Measurements from ENCODE around the gene BLOC1S6. TPM values are rescaled to one million over a fixed set of nuclear protein-coding genes. Genes with fewer than 3 reads are reported as not detected.

Gene BLOC1S6
- total RNA-seq, 1 donor from 2014 or later, result 40.9 TPM

DNA sequence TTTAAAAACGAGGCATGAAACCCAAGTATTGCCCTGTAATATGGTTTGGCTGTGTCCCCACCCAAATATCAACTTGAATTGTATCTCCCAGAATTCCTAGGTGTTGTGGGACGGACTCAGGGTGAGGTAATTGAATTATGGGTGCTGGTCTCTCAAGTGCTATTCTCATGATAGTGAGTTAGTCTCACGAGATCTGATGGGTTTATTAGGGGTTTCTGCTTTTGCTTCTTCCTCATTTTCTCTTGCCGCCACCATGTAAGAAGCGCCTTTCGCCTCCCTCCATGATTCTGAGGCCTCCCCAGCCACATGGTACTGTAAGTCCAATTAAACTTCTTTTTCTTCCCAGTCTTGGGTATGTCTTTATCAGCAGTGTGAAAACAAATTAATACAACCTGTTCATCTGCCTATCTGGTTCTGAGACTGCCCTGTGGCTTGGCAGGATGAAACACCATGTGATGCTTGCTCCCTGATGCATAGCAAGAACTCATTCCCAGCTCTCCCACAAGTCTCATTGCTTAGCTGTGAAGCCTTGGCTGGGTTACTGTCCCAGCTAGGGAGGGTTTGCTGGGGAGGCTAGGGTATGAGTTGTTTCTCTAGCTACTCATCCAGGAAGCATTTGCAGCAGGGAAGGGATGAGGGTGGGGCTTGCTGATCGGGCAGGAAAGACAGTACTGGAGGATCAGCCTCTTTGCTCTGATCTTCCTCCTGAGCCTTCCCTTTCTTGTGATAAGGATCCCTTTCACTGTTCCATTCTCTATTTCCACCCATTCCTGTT lies 43.9 kb downstream of the BLOC1S6 start:
- DNase-seq (no peak), ATAC-seq (no peak)
- H3K36me3 ChIP-seq, result no peaks in the 10 kb centered on the region
- H3K27ac ChIP-seq, result peak overlapping the region; percentile 60
- intact Hi-C loops (cut with DNase I), result no loop called here
- no peaks in the 10 kb centered on the region for H3K27me3 ChIP-seq
- peaks cover 6% of the 10 kb centered on the region for H3K4me1 ChIP-seq
- peak overlapping the region; percentile 28 for H3K4me3 ChIP-seq
- no peaks in the 10 kb centered on the region for H3K9me3 ChIP-seq
- TF ChIP-seq, protein P1, sequence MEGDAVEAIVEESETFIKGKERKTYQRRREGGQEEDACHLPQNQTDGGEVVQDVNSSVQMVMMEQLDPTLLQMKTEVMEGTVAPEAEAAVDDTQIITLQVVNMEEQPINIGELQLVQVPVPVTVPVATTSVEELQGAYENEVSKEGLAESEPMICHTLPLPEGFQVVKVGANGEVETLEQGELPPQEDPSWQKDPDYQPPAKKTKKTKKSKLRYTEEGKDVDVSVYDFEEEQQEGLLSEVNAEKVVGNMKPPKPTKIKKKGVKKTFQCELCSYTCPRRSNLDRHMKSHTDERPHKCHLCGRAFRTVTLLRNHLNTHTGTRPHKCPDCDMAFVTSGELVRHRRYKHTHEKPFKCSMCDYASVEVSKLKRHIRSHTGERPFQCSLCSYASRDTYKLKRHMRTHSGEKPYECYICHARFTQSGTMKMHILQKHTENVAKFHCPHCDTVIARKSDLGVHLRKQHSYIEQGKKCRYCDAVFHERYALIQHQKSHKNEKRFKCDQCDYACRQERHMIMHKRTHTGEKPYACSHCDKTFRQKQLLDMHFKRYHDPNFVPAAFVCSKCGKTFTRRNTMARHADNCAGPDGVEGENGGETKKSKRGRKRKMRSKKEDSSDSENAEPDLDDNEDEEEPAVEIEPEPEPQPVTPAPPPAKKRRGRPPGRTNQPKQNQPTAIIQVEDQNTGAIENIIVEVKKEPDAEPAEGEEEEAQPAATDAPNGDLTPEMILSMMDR (IDR thresholded peaks at IDR 0.05), result no peak

DNA sequence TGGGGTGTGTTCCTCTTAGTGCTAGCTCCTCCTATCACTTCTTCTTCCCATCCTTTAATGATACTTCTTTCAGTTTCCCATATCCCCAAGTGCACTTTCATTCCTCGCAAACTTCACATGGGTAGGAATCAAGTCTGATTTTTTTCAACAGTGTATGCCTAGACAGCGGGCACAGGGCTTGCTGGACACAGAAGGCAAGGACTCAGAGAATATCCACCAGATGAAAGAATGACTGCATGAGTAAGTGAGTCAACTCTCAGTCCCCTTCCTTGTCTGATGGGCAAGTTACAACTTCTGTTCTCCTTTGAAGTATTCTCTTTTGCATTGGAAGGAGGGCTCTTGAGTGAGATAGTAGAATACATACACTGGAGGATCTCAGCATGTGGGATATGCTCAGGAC lies 44.6 kb downstream of the BLOC1S6 start:
- H3K27ac ChIP-seq, result peak overlapping the region; percentile 60
- H3K4me3 ChIP-seq, result peak overlapping the region; percentile 28
- no peaks in the 10 kb centered on the region for H3K27me3 ChIP-seq
- peaks cover 12% of the 10 kb centered on the region for H3K4me1 ChIP-seq
- intact Hi-C loops (cut with DNase I), result no loop called here
- no peak for ATAC-seq
- TF ChIP-seq, protein P1 (IDR thresholded peaks at IDR 0.05), result no peak
- no peaks in the 10 kb centered on the region for H3K9me3 ChIP-seq
- no peaks in the 10 kb centered on the region for H3K36me3 ChIP-seq
- DNase-seq, result no peak

DNA sequence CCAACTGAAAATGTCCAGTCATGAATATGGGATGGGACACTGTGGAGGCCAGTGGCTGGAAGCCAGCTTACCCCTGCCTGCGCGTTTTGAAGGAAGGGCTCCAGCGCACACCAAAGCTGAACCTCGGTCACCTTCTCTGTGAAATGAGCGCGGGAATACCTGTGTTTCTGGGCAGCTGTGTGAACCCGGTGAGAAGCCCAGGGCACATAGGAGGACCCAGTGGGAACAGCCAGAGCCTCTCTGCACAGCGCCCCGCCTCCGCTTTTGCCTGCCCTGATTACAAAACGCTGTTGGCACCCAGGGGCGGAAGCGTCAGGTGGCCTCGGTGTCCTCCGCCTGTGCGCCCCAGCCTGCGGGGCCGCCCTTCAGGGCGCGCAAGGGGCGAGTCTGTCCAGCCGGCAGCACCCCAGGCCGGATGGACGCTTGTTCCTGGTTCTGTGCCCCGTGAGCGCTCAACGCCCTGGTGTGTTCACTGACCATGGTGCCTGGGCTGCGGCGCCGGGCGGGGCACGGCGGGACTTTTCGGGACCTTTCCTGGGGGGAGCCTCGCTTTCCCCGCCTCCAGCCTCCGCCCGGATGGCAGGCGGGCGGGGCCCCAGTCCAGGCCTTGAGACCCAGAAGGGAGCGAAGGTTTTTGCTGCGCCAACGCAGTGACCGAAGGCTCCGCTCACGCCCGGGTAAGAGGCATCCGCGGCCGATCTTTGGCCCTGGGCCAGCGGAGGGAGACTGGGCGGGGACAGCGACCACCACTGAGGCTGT lies 47.4 kb downstream of the BLOC1S6 start, which contains the start of gene SQOR:
TSS of gene SQOR (plus strand) at position 598 of the 759 bp plus-strand sequence. CDS start 23,895 bp downstream, outside the sequence.
- Histone ChIP-seq H3K27ac (peak within 1 kb of the TSS; percentile 97), H3K4me3 (peak within 1 kb of the TSS; percentile 87), H3K4me1 (peaks cover 36% of the 10 kb centered on the region), H3K36me3 (no peaks in the 10 kb centered on the region), H3K27me3 (no peaks in the 10 kb centered on the region), H3K9me3 (no peaks in the 10 kb centered on the region)
- DNase-seq (peak; percentile 96), ATAC-seq (peak; percentile 93)
- intact Hi-C loops (cut with DNase I), result no loop called here
- TF ChIP-seq, protein P1 (IDR thresholded peaks at IDR 0.05), result no peak

DNA sequence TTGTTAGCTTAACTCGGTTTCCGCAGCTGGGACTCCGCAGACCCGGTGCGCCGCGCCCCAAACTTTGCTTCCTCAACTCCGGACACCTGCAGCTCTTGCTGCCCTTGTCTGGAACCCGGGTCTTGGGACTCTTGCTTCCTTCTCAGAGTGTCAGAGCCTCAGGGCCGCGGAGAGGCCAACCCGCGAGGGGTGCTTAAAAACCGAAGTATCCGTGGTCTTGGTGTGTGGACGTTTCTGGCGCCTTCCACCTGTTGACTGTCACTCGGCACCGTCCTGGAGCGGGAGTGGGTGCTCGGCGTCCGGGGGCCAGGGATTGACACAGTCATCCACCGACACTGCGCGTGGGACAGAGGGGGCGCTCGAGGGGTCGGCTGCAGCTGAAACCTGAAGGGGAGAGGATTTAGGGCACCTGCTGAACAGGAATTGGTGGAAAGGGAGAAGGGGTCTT lies 48.0 kb downstream of the BLOC1S6 start:
- Histone ChIP-seq H3K27me3 (no peaks in the 10 kb centered on the region), H3K9me3 (no peaks in the 10 kb centered on the region), H3K4me1 (peaks cover 41% of the 10 kb centered on the region), H3K4me3 (peak overlapping the region; percentile 87), H3K27ac (peak overlapping the region; percentile 97), H3K36me3 (no peaks in the 10 kb centered on the region)
- DNase-seq, result peak; percentile 91
- intact Hi-C loops (cut with DNase I), result no loop called here
- ATAC-seq, result peak; percentile 63
- TF ChIP-seq, protein P1 (IDR thresholded peaks at IDR 0.05), result peak; percentile 65

DNA sequence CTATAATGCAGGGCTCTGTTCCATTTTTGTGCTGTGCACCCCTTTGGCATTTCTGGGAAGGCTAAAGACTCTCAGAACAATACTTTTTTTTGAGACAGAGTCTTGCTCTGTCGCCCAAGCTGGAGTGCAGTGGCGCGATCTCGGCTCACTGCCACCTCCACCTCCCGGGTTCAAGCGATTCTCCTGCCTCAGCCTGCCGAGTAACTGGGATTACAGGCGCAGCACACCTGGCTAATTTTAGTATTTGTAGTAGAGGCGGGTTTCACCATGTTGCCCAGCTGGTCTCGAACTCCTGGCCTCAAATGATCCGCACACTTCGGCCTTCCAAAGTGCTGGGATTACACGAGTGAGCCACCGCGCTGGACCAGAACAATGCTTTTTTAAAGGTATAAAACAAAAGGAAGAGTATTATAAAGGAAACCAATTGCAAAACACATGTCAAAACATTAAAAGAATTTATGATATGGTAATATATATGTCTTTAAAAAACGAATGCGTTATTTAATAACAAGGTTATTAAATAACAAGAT lies 48.6 kb downstream of the BLOC1S6 start:
- DNase-seq (no peak), ATAC-seq (no peak)
- Histone ChIP-seq H3K9me3 (no peaks in the 10 kb centered on the region), H3K36me3 (no peaks in the 10 kb centered on the region), H3K4me3 (peak overlapping the region; percentile 87), H3K27me3 (no peaks in the 10 kb centered on the region), H3K4me1 (peaks cover 47% of the 10 kb centered on the region), H3K27ac (peak overlapping the region; percentile 97)
- TF ChIP-seq, protein P1 (IDR thresholded peaks at IDR 0.05), result no peak
- intact Hi-C loops (cut with DNase I), result no loop called here

Measured in upper lobe of right lung (tissue), 1 donor.